DMS 273 treated with DMSO at 0.1 percent for 48 hours (cell line): ENCODE results near the gene SLC44A4.
A peak's percentile ranks its signal among the peaks of the same experiment; 100 is the strongest.
"Not testable (repeated sequence)": the region's sequence is repeated elsewhere in the genome, so short reads cannot be mapped to it uniquely, and the experiment has no call there.

ENCODE experiments used
- DNase-seq: peaks from one replicate; lab custom pipeline; 2025; lab: John Stamatoyannopoulos, UW

The SLC44A4 gene

DNA sequence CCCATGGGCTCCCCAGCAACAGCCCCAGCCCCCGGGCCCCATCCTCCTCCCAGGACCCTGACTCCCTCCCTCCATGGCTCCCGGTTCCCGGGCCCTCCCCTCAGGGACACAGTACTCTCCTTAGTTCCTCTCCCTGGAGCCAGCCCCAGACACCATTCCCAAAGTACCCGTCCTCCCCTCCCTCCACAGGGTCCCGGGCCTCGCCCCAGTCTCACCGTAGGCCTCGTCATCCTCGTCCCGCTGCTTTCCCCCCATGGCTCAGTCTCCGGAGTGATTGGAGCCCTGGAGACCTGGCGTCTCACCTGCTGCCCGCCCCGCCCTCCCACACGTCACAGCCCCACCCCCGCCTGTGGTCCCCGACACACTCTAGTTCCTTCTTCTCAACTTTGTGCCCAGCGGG, at the start of gene SLC44A4:
TSS of gene SLC44A4 (minus strand) at position 272 of the 400 bp plus-strand sequence. CDS start at position 255, 17 bp downstream.
- DNase-seq, result no peak

DNA sequence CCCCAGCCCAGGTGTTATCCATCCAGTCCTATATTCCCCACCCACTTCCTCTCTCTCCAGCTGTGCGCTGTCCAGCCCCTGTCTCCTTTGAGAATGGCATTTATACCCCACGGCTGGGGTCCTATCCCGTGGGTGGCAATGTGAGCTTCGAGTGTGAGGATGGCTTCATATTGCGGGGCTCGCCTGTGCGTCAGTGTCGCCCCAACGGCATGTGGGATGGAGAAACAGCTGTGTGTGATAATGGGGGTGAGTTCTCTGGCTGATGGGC, 49.8 kb upstream of the SLC44A4 start:
- DNase-seq, result no peak

GRCh38 chr6:31927863-31928671, 49.3 kb upstream of the SLC44A4 start:
- DNase-seq, result no peak

DNA sequence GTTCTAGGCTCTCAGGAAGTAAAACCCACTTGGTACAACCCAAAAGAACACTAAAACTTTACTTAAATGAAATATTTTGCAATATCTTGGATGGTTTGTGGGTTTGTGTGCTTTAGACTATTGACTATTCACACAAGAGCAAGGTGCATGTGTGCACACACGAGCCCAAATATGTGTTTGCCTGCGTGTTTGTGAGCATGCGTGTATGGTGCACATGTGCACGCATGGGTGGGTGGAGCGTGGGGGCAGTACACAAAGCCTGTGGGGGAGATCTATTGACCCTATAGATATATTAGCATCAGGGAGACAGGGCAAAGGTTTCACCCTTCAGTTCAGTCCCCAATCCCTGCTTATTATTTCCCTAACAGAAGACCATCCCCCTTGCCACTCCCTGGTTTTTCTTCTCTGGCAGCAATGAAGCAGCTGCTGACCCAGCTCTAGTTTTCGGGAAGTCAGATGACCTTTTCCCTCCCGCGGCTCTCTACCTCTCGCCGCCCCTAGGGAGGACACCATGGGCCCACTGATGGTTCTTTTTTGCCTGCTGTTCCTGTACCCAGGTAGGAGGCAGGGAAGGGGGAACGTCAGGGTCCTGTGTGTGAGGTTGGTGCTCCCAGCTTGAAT, 48.6 kb upstream of the SLC44A4 start, which contains the start of gene C2:
TSS of gene C2 (plus strand) at position 476 of the 621 bp plus-strand sequence. CDS start at position 512, 36 bp downstream.
- DNase-seq, result no peak

DNA sequence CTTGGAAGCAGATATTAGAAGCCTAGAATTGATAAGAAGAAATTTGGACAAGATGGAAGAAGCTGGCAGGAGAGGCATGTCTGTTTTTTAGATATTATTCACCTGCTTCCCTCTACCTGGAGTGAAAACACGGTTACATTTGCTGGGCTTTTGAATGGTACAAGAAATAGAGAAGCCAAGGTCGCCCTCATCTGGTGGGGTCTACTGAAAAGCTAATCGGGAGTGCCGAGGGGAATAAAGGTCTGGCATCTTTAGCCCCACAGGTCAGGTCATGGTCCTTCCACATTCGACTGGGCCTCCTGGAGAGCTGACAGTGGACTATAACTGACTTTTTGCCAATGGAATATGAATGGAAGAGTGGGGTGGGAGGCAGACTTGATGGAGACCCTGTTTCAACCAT, 44.1 kb upstream of the SLC44A4 start:
- DNase-seq, result no peak

GRCh38 chr6:31920811-31921210, 42.0 kb upstream of the SLC44A4 start:
- DNase-seq, result no peak

DNA sequence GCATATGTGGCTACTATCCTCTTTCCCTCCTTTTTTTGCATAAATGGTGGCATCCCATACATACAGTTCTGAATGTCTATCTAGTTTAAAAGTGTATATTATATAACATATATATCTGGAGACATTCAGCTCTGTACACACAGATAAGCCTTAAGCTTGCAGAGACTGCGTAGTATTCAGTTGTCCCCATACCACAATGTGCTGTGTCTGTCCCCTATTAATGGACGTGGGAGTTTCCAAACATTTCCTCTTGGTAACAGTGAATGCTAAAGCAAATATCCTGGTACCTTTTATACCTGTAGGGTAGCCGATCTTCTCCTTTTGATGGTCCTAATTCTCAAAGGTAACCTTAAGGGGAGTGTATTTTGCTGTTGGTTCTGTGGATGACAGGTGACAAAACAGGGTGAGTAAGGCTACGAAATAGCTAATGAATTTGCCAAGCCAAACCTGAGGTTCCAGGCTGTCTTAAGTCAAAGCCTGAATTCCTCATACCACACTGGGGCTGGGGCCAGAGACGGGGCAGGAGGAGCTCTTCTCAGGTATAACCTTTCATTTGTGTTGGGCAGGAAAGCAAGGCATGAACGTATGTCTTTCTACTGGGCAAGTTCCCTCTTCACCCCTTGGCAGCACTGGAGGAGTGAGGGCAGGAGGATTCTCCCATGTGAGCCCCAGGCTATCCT, 41.0 kb upstream of the SLC44A4 start:
- DNase-seq, result no peak

DNA sequence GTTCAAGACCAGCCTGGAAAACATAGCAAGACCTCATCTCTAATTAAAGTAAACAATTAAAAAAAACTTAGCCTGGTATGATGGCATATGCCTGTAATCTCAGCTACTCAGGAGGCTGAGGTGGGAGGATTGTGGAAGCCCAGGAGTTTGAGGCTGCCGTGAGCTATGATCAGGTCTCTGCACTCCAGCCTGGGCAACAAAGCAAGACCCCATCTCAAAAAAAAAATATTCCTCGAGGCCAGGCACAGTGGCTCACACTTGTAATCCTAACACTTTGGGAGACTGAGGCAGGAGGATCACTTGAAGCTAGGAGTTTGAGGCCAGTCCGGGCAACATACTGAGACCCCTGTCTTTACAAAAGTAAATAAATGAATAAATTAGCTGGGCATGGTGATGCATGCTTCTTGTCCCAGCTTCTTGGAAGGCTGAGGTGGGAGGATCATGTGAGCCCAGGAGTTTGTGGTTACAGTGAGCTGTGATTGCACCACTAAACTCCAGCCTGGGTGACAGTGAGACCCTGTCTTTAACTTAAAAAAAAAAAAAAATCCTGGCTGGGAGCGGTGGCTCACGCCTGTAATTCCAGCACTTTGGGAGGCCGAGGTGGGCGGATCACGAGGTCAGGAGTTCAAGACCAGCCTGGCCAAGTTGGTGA, 39.4 kb upstream of the SLC44A4 start:
- no peak for DNase-seq

GRCh38 chr6:31915756-31916155, 37.0 kb upstream of the SLC44A4 start:
- no peak for DNase-seq

GRCh38 chr6:31915351-31915750, 36.6 kb upstream of the SLC44A4 start:
- no peak for DNase-seq

DNA sequence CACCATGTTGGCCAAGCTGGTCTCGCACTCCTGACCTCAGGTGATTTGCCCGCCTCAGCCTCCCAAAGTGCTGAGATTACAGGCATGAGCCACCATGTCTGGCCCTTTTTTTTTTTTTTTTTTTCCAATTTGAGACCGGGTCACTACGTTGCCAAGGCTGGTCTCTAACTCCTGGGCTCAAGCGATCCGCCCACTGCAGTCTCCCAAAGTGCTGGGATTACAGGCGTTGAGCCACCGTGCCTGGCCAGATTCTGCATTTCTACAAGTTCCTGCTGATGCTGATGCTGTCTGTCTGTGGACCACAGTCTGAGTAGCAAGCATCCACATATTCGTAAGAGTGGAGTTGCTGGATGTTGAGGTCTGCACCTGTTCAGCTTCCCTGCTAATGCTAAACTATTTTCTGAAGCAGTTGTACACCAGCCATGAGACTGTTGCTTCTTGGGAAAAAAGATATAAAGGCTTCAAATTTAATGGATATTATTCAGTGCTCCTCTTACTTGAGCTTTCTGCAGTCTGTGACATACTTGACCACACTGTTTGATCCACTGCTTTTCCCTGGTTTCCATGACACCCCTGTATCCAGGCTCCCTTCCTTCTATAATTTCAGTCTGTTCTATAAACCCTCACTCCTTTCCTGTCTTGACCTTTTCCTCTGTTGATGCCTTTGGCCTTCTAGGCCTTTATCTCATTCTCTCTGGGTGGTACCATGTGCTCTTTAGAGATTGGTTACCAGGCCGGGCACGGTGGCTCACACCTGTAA, 33.2 kb upstream of the SLC44A4 start:
- DNase-seq, result no peak

- not testable (repeated sequence) for DNase-seq
Observed at GRCh38 chr6:31909298-31909697, 30.5 kb upstream of the SLC44A4 start.

- DNase-seq, result no peak
Observed at GRCh38 chr6:31908791-31909190, 30.0 kb upstream of the SLC44A4 start.

GRCh38 chr6:31908255-31908654, 29.5 kb upstream of the SLC44A4 start:
- not testable (repeated sequence) for DNase-seq

- DNase-seq, result no peak
Observed at GRCh38 chr6:31907158-31907813, 28.5 kb upstream of the SLC44A4 start.

DNA sequence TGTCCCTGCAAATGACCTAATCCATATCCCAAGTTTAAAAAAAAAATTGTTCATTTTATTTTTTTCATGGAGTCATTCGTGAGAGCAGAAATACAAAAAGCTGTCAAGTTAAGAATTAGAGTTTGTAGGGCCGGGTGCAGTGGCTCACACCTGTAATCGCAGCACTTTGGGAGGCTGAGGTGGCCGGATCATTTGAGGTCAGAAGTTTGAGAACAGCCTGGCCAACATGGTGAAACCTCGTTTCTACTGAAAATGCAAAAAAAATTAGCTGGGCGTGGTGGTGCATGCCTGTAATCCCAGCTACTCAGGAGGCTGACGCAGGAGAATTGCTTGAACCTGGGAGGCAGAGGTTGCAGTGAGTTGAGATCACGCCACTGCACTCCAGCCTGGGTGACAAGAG, 27.9 kb upstream of the SLC44A4 start:
- DNase-seq, result not testable (repeated sequence)

GRCh38 chr6:31906122-31906521, 27.3 kb upstream of the SLC44A4 start:
- DNase-seq, result no peak

DNA sequence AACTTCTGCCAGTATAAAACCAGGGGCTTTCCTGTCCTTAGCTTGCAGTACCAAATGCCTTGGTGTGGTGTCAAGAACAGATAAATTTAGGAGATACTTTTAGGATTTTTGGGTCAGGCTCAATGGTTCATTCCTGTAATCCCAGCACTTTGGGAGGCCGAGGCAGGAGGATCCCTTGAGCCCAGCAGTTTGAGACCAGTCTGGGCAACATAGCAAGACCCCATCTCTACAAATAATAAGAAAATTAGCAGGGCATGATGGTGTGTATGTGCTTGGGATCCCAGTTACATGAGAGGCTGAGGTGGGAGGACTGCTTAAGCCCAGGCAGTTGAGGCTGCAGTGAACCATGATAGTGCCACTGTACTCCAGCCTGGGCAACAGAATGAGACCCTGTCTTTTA, 26.2 kb upstream of the SLC44A4 start:
- no peak for DNase-seq

DNA sequence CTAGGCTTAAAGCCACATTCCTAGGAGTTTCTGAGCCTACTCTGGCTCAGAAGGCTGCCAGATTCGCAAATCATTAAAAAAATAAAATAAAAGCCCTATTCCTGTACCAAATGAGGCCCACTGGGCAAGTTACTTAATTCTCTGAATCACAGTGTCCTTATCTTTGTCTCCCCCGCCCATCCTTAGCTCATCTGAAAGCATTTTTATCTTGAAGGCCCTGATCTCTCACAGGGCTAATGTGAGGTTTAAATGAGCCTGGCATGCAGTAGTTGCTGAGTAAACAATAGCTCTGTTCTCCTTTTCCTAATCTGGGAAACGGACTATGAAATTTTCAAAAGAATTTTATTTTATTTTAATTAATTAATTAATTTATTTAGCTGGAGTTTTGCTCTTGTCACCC, 25.2 kb upstream of the SLC44A4 start:
- no peak for DNase-seq

GRCh38 chr6:31901953-31902643, 23.3 kb upstream of the SLC44A4 start, which contains the start of gene ZBTB12:
Gene ZBTB12, minus strand, starts transcription at chr6:31902086. Its CDS starts 781 bp downstream, at chr6:31901305.
- DNase-seq, result peak; percentile 88
